PC-9 (cell line): ENCODE results near the gene DFFA.

ENCODE experiments used
- CTCF ChIP-seq: fragments of 200-600 bp; sonication (generic); conservative IDR thresholded peaks from 2 replicates; pipeline ENCODE4 v1.6.1; 2017; ENCODE audit warnings: mixed run types, antibody characterized with exemption, mild to moderate bottlenecking, moderate library complexity
- EZH2 ChIP-seq: fragments of 200-600 bp; sonication (generic); IDR thresholded peaks from 2 replicates; pipeline ENCODE4 v1.8.0; 2017; ENCODE audit warnings: antibody characterized with exemption, low read depth

DNA sequence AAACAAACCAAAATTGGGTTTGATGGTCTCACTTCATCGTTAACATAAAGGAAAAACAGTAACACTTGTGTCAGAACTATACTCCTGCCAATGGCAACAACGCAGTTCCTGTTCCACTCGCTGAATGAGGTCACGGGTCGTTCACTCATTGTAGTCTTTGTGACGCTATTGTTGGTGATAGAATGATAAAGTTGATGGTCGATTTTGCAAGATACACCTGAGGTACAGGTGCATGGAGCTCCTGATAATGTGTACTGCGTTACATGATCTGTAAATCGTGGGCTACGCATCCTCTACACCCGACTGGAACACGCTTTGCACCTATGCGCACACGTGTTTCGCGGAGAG, 42.5 kb downstream of the DFFA start:
- TF ChIP-seq CTCF, result no peak
- TF ChIP-seq EZH2, result no peak
